Trophoblast cell (in vitro differentiated cells and primary cell): ENCODE measurements around the gene PIGU.

ENCODE experiments used
- DNase-seq, 2 donors: peaks; one replicate each; pipeline ENCODE4 v3.0.0-alpha.2; 2016
- H2AFZ ChIP-seq: 2 replicates; pipeline ENCODE4 v1.6.1; 2013; ENCODE audit warnings: low read length, moderate library complexity, mild to moderate bottlenecking; ENCODE audit not compliant: insufficient read depth, poor library complexity
- H2AK5ac ChIP-seq: 2 replicates; pipeline ENCODE4 v1.6.1; 2013; ENCODE audit warnings: mild to moderate bottlenecking, low read length
- H2BK120ac ChIP-seq: 2 replicates; pipeline ENCODE4 v1.6.1; 2013; ENCODE audit warnings: low read length, mild to moderate bottlenecking, moderate library complexity; ENCODE audit not compliant: insufficient read depth, poor library complexity
- H2BK12ac ChIP-seq: 2 replicates; pipeline ENCODE4 v1.6.1; 2013; ENCODE audit warnings: mild to moderate bottlenecking, low read length, moderate library complexity
- H2BK5ac ChIP-seq: 2 replicates; pipeline ENCODE4 v1.6.1; 2013; ENCODE audit warnings: low read length, low read depth, moderate library complexity, mild to moderate bottlenecking; ENCODE audit not compliant: poor library complexity
- H3K14ac ChIP-seq: 2 replicates; pipeline ENCODE4 v1.6.1; 2013; ENCODE audit warnings: mild to moderate bottlenecking, low read length
- H3K18ac ChIP-seq: 2 replicates; pipeline ENCODE4 v1.6.1; 2013; ENCODE audit warnings: mild to moderate bottlenecking, low read length
- H3K23ac ChIP-seq: 2 replicates; pipeline ENCODE4 v1.6.1; 2013; ENCODE audit warnings: low read length
- H3K27ac ChIP-seq: 2 replicates; pipeline ENCODE4 v1.5.1; 2013; ENCODE audit warnings: low read depth, mild to moderate bottlenecking, inconsistent platforms, low read length, moderate library complexity
- H3K27me3 ChIP-seq: 2 replicates; pipeline ENCODE4 v1.6.1; 2013; ENCODE audit warnings: inconsistent platforms, mild to moderate bottlenecking, low read length, moderate library complexity; ENCODE audit not compliant: insufficient read depth
- H3K36me3 ChIP-seq, 2 experiments: 1 replicate in 1 of 2; 2 replicates in 1 of 2; pipeline ENCODE4 v1.6.1; 2013; ENCODE audit warnings: low read length in 2 of 2, mild to moderate bottlenecking in 2 of 2, moderate library complexity in 1 of 2; ENCODE audit not compliant: insufficient read depth in 2 of 2, control insufficient read depth in 1 of 2
- H3K4ac ChIP-seq: 2 replicates; pipeline ENCODE4 v1.6.1; 2013; ENCODE audit warnings: low read depth, mild to moderate bottlenecking, low read length, moderate library complexity
- H3K4me1 ChIP-seq, 2 experiments: 1 replicate in 1 of 2; 2 replicates in 1 of 2; pipeline ENCODE4 v1.6.1; 2013; ENCODE audit warnings: low read length in 2 of 2, mild to moderate bottlenecking in 2 of 2, moderate library complexity in 1 of 2; ENCODE audit not compliant: insufficient read depth in 2 of 2, control insufficient read depth in 1 of 2
- H3K4me2 ChIP-seq: 2 replicates; pipeline ENCODE4 v1.6.1; 2013; ENCODE audit warnings: inconsistent platforms, mild to moderate bottlenecking, low read length, moderate library complexity
- H3K4me3 ChIP-seq: 2 replicates; pipeline ENCODE4 v1.5.1; 2013; ENCODE audit warnings: mild to moderate bottlenecking, low read depth, low read length, inconsistent platforms
- H3K79me1 ChIP-seq: one replicate; pipeline ENCODE4 v1.6.1; 2013; ENCODE audit warnings: low read length
- H3K79me2 ChIP-seq: 2 replicates; pipeline ENCODE4 v1.6.1; 2013; ENCODE audit warnings: low read length, mild to moderate bottlenecking; ENCODE audit not compliant: control insufficient read depth, insufficient read depth, poor library complexity
- H3K9ac ChIP-seq: 2 replicates; pipeline ENCODE4 v1.6.1; 2013; ENCODE audit warnings: mild to moderate bottlenecking, low read length
- H3K9me3 ChIP-seq: 2 replicates; pipeline ENCODE4 v1.6.1; 2013; ENCODE audit warnings: low read depth, mild to moderate bottlenecking, control low read depth, inconsistent platforms, low read length; ENCODE audit not compliant: insufficient read depth
- H4K12ac ChIP-seq: 2 replicates; pipeline ENCODE4 v1.6.1; 2013; ENCODE audit warnings: low read depth, mild to moderate bottlenecking, low read length, moderate library complexity
- H4K8ac ChIP-seq: 2 replicates; pipeline ENCODE4 v1.6.1; 2013; ENCODE audit warnings: low read depth, mild to moderate bottlenecking, low read length, moderate library complexity
- H4K91ac ChIP-seq: one replicate; pipeline ENCODE4 v1.6.1; 2013; ENCODE audit warnings: low read depth, mild to moderate bottlenecking, low read length, moderate library complexity
- WGBS: extraction: QIAGEN DNeasy Blood & Tissue Kit; methylation state at CpG from one replicate; pipeline ENCODE4 v1.1.7; 2013; ENCODE audit warnings: missing lambda C conversion rate; ENCODE audit not compliant: insufficient read length, insufficient coverage; ENCODE audit errors: extremely low coverage; 5-methylcytosine and 5-hydroxymethylcytosine counted together

Gene PIGU

DNA sequence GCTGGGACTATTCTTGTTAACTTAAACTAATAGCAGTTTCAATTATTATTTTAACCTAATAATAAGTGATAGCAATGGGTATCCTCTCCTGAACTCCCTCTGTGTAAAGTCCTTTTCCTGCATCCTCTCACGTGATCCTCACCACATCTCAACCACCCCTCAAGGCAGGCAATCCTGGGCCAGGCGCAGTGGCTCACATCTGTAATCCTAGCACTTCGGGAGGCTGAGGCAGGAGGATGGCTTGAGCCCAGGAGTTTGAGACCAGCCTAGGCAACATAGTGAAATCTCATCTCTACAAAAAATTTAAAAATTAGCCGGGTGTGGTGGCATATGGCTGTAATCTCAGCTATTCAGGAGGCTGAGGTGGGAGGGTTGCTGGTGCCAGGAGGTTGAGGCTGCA is 94.7 kb downstream of the PIGU start:
- H2BK120ac ChIP-seq: no peak overlapping the region
- H3K4me1 ChIP-seq: peaks cover 15 to 21% of the 10 kb centered on the region in 2 experiments
- H3K18ac ChIP-seq: no peak overlapping the region
- no peak overlapping the region for H3K4me2 ChIP-seq
- H2AFZ ChIP-seq: no peak overlapping the region
- H3K27me3 ChIP-seq: no peaks in the 10 kb centered on the region
- no peak overlapping the region for H3K27ac ChIP-seq
- no peak overlapping the region for H2BK12ac ChIP-seq
- H3K4ac ChIP-seq: no peak overlapping the region
- no peak for DNase-seq
- H3K4me3 ChIP-seq: no peak overlapping the region
- no peaks in the 10 kb centered on the region for H3K9me3 ChIP-seq
- H2BK5ac ChIP-seq: no peak overlapping the region
- H3K23ac ChIP-seq: no peak overlapping the region
- H4K12ac ChIP-seq: no peak overlapping the region
- no peak overlapping the region for H4K91ac ChIP-seq
- H3K79me2 ChIP-seq: no peaks in the 10 kb centered on the region
- no peaks in the 10 kb centered on the region for H3K79me1 ChIP-seq
- no peak overlapping the region for H3K9ac ChIP-seq
- no peak overlapping the region for H4K8ac ChIP-seq
- H3K36me3 ChIP-seq: peaks cover 3% of the 10 kb centered on the region in 2 experiments
- H3K14ac ChIP-seq: no peak overlapping the region
- H2AK5ac ChIP-seq: no peak overlapping the region
- WGBS: no CpG with 5 or more reads among the region's 4 CpGs

DNA sequence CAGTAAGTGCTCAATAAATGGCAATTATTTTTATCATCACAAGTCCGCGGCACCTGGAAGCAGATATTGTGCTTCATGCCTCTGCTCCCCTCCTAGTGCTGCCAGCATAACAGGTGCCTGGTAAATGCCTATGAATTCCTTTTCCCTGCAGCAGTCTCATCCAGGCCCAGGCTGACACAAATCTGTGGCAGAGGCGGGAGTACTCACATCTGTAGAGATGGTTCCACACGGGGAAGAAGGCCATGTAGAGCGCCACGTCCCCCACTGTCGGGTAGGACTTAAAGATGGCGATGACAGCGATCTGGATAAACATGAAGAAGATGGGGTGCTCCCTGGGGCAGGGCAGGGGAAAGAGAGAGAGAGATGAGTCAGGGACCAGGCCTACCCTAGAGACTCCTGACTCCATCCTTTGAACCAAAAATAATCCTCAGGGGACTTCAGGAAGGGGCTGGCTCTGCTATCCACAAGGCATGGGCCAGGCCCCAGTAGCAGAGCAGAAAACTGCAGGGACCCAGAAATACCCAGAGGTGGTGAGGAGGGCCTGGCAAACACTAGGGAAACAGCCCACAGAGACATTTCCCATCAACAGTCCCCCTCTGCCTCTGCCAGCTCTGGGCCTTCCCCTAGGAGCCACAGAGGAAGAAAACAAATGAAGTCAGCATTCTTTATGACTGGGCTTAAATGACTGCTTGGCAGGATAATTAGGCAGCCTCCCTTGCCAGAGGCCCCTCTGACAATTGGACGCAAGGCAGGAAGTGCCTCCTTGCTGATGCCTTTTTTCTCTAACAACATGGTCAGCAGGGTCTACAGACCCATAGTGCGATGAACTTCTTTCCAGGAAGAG is 95.3 kb downstream of the PIGU start:
- WGBS: no CpG with 5 or more reads among the region's 11 CpGs
- Histone ChIP-seq H3K23ac (no peak overlapping the region), H3K27me3 (no peaks in the 10 kb centered on the region), H3K14ac (no peak overlapping the region), H2BK120ac (no peak overlapping the region), H3K36me3 (peaks cover 0 to 3% of the 10 kb centered on the region in 2 experiments), H3K9ac (no peak overlapping the region), H2AFZ (no peak overlapping the region), H2AK5ac (no peak overlapping the region), H2BK5ac (no peak overlapping the region), H4K8ac (no peak overlapping the region), H3K79me1 (no peaks in the 10 kb centered on the region), H3K18ac (no peak overlapping the region), H4K91ac (no peak overlapping the region), H3K4me1 (peaks cover 15 to 21% of the 10 kb centered on the region in 2 experiments), H2BK12ac (peak overlapping the region; percentile 3), H3K4ac (no peak overlapping the region), H3K27ac (no peak overlapping the region), H3K9me3 (no peaks in the 10 kb centered on the region), H4K12ac (no peak overlapping the region), H3K4me3 (no peak overlapping the region), H3K79me2 (no peaks in the 10 kb centered on the region), H3K4me2 (no peak overlapping the region)
- DNase-seq: no peak

DNA sequence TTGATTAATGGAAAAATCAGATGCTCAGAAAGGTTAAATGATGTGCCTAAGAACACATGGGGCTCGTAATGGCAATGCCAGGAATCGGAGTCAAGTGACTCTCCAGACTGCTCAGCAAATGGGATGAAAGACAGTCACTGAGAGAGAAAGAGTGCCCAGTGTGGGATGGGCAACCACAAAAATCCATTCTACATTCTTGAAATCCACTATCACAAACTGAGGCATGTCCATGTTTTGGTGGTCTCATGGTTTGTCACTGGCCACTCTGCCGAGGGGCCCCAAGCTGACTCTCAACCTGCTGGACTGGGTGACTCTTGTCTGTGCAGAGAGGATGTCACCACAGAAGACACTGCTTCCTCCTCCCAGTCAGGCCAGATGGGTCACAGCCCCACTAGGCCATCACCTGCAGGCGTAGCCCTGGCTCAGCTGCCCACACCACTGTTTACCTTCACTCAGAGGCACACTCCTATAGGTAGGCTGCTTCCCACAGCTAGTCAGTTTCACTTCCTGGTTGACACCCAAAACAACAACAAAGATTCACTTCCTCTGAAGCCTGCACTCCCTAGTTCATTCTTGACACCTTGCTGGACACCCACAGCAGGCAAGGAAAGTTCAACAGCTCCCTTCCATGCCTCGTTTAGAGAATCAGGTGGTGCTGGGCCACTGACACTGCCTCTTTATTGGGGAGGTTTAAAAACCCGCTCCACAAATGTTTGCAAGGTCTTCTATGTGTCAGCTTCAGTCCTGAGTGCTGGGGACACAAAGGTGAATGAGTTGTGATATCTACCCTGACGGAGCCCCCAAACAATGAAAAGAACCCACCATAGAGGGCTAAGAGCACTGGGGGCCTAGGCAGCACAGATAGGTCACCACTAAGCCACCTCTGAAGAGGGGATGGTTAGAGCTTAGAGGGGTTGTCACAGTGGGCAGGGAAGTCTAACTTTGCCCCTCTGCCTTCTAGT is 96.6 kb downstream of the PIGU start:
- H4K8ac ChIP-seq: no peak overlapping the region

DNA sequence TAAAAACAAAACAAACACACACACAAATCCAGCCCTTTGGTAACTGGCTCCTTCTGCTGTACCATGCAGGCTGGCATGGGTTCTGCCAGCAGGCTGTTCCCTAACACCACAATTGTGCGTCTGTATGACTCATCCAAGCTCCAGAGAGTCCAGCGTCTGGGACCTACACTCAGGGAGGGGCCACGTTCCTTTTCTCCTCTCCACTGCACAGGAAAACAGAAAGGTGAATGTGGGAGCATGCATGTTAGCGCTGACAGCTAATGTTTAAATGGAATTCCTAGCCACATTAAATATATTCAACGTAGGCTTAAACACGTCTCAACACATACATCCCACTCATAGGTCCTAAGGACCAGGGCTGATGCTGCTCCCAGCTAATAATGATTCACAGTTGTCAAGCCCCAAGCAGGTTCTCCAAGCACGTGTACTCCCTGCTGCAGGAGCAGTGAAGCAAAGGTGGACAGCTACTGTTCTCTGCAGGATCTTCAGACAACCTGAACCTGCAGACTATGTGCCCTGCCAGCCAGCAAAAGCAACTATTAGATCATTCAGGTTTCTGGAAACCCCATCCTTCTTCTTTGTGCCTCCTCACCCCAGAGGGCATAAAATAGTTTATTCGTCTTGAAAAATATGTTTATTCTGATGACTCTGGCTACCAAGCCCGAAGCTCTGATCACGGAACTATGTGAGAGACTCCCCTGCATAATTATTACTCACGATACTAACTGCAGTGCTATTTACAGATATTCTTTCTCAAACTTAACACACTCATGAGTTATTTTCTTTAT is 97.5 kb downstream of the PIGU start:
- Histone ChIP-seq H2BK12ac (no peak overlapping the region), H3K79me2 (no peaks in the 10 kb centered on the region), H3K14ac (no peak overlapping the region), H3K4me3 (no peak overlapping the region), H3K27me3 (no peaks in the 10 kb centered on the region), H4K8ac (no peak overlapping the region), H3K36me3 (peaks cover 0 to 3% of the 10 kb centered on the region in 2 experiments), H3K4me2 (no peak overlapping the region), H4K91ac (no peak overlapping the region), H3K27ac (no peak overlapping the region), H2AK5ac (no peak overlapping the region), H3K18ac (no peak overlapping the region), H4K12ac (no peak overlapping the region), H2AFZ (no peak overlapping the region), H3K9me3 (no peaks in the 10 kb centered on the region), H2BK120ac (no peak overlapping the region), H2BK5ac (no peak overlapping the region), H3K4ac (no peak overlapping the region), H3K4me1 (peaks cover 15 to 21% of the 10 kb centered on the region in 2 experiments), H3K9ac (no peak overlapping the region), H3K79me1 (no peaks in the 10 kb centered on the region), H3K23ac (no peak overlapping the region)
- WGBS: no CpG with 5 or more reads among the region's 11 CpGs
- peak; percentile 20 to 70 for DNase-seq

More for the DNA sequence above, 96.6 kb downstream of the PIGU start:
- no peaks in the 10 kb centered on the region for H3K9me3 ChIP-seq
- H4K91ac ChIP-seq: no peak overlapping the region
- no peak overlapping the region for H2BK12ac ChIP-seq
- no peak overlapping the region for H2BK120ac ChIP-seq
- H3K18ac ChIP-seq: no peak overlapping the region
- peaks cover 15 to 21% of the 10 kb centered on the region in 2 experiments for H3K4me1 ChIP-seq
- H3K27ac ChIP-seq: no peak overlapping the region
- no peak overlapping the region for H3K4me3 ChIP-seq
- H3K14ac ChIP-seq: no peak overlapping the region
- no peak overlapping the region for H4K12ac ChIP-seq
- no peak for DNase-seq
- no peak overlapping the region for H3K23ac ChIP-seq
- no peak overlapping the region for H3K4ac ChIP-seq
- no peak overlapping the region for H2BK5ac ChIP-seq
- no peak overlapping the region for H2AK5ac ChIP-seq
- no peak overlapping the region for H3K9ac ChIP-seq
- H2AFZ ChIP-seq: no peak overlapping the region
- WGBS: no CpG with 5 or more reads among the region's 7 CpGs
- H3K79me1 ChIP-seq: no peaks in the 10 kb centered on the region
- no peaks in the 10 kb centered on the region for H3K79me2 ChIP-seq
- peaks cover 0 to 3% of the 10 kb centered on the region in 2 experiments for H3K36me3 ChIP-seq
- H3K4me2 ChIP-seq: no peak overlapping the region
- H3K27me3 ChIP-seq: no peaks in the 10 kb centered on the region
